ENCODE data around the gene RFK. TPM values are rescaled to one million over a fixed set of nuclear protein-coding genes. Genes with fewer than 3 reads are reported as not detected.
"Not testable (repeated sequence)": the region's sequence is repeated elsewhere in the genome, so short reads cannot be mapped to it uniquely, and the experiment has no call there.

The RFK gene
- polyA plus RNA-seq, 1 donor from 2014 or later = 131 TPM

DNA sequence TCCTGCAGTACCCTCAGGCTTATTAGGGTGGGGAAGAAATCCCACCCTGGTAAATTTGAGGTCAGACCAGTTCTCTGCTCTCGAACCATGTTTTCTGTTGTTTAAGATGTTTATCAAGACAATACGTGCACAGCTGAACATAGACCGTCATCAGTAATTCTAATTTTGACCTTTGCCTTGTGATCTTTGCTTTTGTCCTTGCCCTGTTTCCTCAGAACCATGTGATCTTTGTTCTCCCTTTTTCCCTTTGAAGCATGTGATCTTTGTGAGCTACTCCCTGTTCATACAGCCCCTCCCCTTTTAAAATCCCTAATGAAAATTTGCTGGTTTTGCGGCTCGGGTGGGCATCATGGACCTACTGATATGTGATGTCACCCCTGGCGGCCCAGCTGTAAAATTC is 40.7 kb upstream of the RFK start:
- H3K9ac ChIP-seq (ENCODE audit: low read length); H2AFZ ChIP-seq (ENCODE audit: low read depth, low read length); H3K79me2 ChIP-seq (replicated peaks; ENCODE audit: insufficient read depth, low read length); H3K4me3 ChIP-seq (ENCODE audit: low read length); H3F3A ChIP-seq (ENCODE audit: insufficient read depth, low read length, poor library complexity, severe bottlenecking); H3K36me3 ChIP-seq (ENCODE audit: insufficient read depth, low read length); H3K9me2 ChIP-seq (ENCODE audit: insufficient read depth, low read length); H3K9me3 ChIP-seq (ENCODE audit: low read length); H3K27ac ChIP-seq (ENCODE audit: low read length); H3K4me2 ChIP-seq (ENCODE audit: low read length); H4K20me1 ChIP-seq (ENCODE audit: insufficient read depth); H3K27me3 ChIP-seq (ENCODE audit: insufficient read depth, low read depth, low read length): not testable (repeated sequence)

- no peak overlapping the region for H3K4me2 ChIP-seq (ENCODE audit: low read length)
These were observed 39.6 kb upstream of the RFK start for GRCh38 chr9:76433836-76434235.

More at GRCh38 chr9:76433836-76434235, 39.6 kb upstream of the RFK start:
- Histone ChIP-seq H2AFZ (ENCODE audit: low read depth, low read length) (no peak overlapping the region), H3K36me3 (ENCODE audit: insufficient read depth, low read length) (no peaks in the 10 kb centered on the region), H3K9me3 (ENCODE audit: low read length) (no peaks in the 10 kb centered on the region), H3K27me3 (ENCODE audit: insufficient read depth, low read depth, low read length) (no peaks in the 10 kb centered on the region), H3K4me3 (ENCODE audit: low read length) (no peak overlapping the region), H3K79me2 (replicated peaks; ENCODE audit: insufficient read depth, low read length) (no peaks in the 10 kb centered on the region), H3K9ac (ENCODE audit: low read length) (no peak overlapping the region), H4K20me1 (ENCODE audit: insufficient read depth) (no peaks in the 10 kb centered on the region), H3F3A (ENCODE audit: insufficient read depth, low read length, poor library complexity, severe bottlenecking) (no peaks in the 10 kb centered on the region), H3K9me2 (ENCODE audit: insufficient read depth, low read length) (no peaks in the 10 kb centered on the region), H3K27ac (ENCODE audit: low read length) (no peak overlapping the region)
- TF ChIP-seq EP300 (conservative IDR thresholded peaks at IDR 0.05; ENCODE audit: poor library complexity, severe bottlenecking) = no peak
- no peak for TF ChIP-seq CTCF (IDR thresholded peaks at IDR 0.05; ENCODE audit: poor library complexity, severe bottlenecking)
- no peak for TF ChIP-seq MXI1 (conservative IDR thresholded peaks at IDR 0.05; ENCODE audit: poor library complexity, severe bottlenecking)
- no peak for TF ChIP-seq POLR2AphosphoS5 (IDR thresholded peaks at IDR 0.05)
- no peak for TF ChIP-seq EZH2 (IDR thresholded peaks at IDR 0.05; ENCODE audit: borderline replicate concordance, insufficient read depth, low read length, poor library complexity, severe bottlenecking)
- no peak for TF ChIP-seq RAD21 (conservative IDR thresholded peaks at IDR 0.05)
- no peak for TF ChIP-seq SMC3 (conservative IDR thresholded peaks at IDR 0.05; ENCODE audit: poor library complexity)
- TF ChIP-seq REST (IDR thresholded peaks at IDR 0.05; ENCODE audit: borderline replicate concordance) = no peak
- no peak for TF ChIP-seq TAF1 (IDR thresholded peaks at IDR 0.05; ENCODE audit: low read depth)
